Neural progenitor cell (in vitro differentiated cells): ENCODE data around the gene GNAI1. TPM values are rescaled to one million over a fixed set of nuclear protein-coding genes. Genes with fewer than 3 reads are reported as not detected.

Experiments used
- DNase-seq: peaks from one replicate; pipeline ENCODE4 v3.0.0-alpha.2; 2016; ENCODE audit warnings: low spot score
- H2AFZ ChIP-seq: fragments of 200-600 bp; sonication (generic); replicated peaks from 2 replicates; pipeline ENCODE4 v1.6.1; 2016; ENCODE audit warnings: antibody characterized with exemption
- H3F3A ChIP-seq: fragments of 200-600 bp; sonication (generic); 2 replicates; pipeline ENCODE4 v1.6.1; 2016; ENCODE audit warnings: antibody characterized with exemption, low read depth
- H3K27ac ChIP-seq: fragments of 200-600 bp; sonication (generic); 2 replicates; pipeline ENCODE4 v1.5.1; 2016; ENCODE audit warnings: mild to moderate bottlenecking
- H3K27me3 ChIP-seq: fragments of 200-600 bp; sonication (generic); 2 replicates; pipeline ENCODE4 v1.6.1; 2016; ENCODE audit warnings: mild to moderate bottlenecking, moderate library complexity
- H3K36me3 ChIP-seq: fragments of 200-600 bp; sonication (generic); 2 replicates; pipeline ENCODE4 v1.5.1; 2016
- H3K4me1 ChIP-seq: fragments of 200-600 bp; sonication (generic); 2 replicates; pipeline ENCODE4 v1.6.1; 2016; ENCODE audit warnings: mixed run types
- H3K4me2 ChIP-seq: fragments of 200-600 bp; sonication (generic); 2 replicates; pipeline ENCODE4 v1.6.1; 2016
- H3K4me3 ChIP-seq: fragments of 200-600 bp; sonication (generic); 2 replicates; pipeline ENCODE4 v1.5.1; 2016
- H3K79me2 ChIP-seq: fragments of 200-600 bp; sonication (generic); 2 replicates; pipeline ENCODE4 v1.6.1; 2016; ENCODE audit warnings: low read depth
- H3K9ac ChIP-seq: fragments of 200-600 bp; sonication (generic); 2 replicates; pipeline ENCODE4 v1.6.1; 2016
- H3K9me3 ChIP-seq: fragments of 200-600 bp; sonication (generic); 2 replicates; pipeline ENCODE4 v1.5.1; 2016; ENCODE audit warnings: low read depth
- H4K20me1 ChIP-seq: fragments of 200-600 bp; sonication (generic); 2 replicates; pipeline ENCODE4 v1.6.1; 2016; ENCODE audit warnings: low read depth
- H3K27ac Mint-ChIP-seq: 3 replicates; pipeline ENCODE4 v1.8.0; 2021; ENCODE audit warnings: mixed read lengths
- H3K27me3 Mint-ChIP-seq: 2 replicates; pipeline ENCODE4 v1.8.0; 2022; ENCODE audit warnings: low read depth, mild to moderate bottlenecking, inconsistent platforms, moderate library complexity, mixed read lengths; ENCODE audit not compliant: insufficient read depth
- H3K36me3 Mint-ChIP-seq: 3 replicates; pipeline ENCODE4 v1.8.0; 2021; ENCODE audit warnings: mixed read lengths
- H3K4me1 Mint-ChIP-seq: 3 replicates; pipeline ENCODE4 v1.8.0; 2021; ENCODE audit warnings: mixed read lengths
- H3K4me3 Mint-ChIP-seq: 3 replicates; pipeline ENCODE4 v1.8.0; 2021; ENCODE audit warnings: mild to moderate bottlenecking, moderate library complexity, mixed read lengths
- H3K9me3 Mint-ChIP-seq: 3 replicates; pipeline ENCODE4 v1.8.0; 2020; ENCODE audit warnings: mixed read lengths
- CTCF ChIP-seq: fragments of 200-600 bp; sonication (generic); IDR thresholded peaks from 2 replicates; pipeline ENCODE4 v1.5.1; 2017; ENCODE audit warnings: antibody characterized with exemption, mild to moderate bottlenecking
- EZH2 ChIP-seq: fragments of 200-600 bp; sonication (generic); IDR thresholded peaks from 2 replicates; pipeline ENCODE4 v1.6.1; 2017; ENCODE audit warnings: antibody characterized with exemption, mild to moderate bottlenecking, moderate library complexity
- EZH2phosphoT487 ChIP-seq: fragments of 200-600 bp; sonication (generic); IDR thresholded peaks from 2 replicates; pipeline ENCODE4 v1.6.1; 2017; ENCODE audit warnings: antibody characterized with exemption
- total RNA-seq: library from RNA; depleted of rRNA; stranded (reverse); fragments of >200 nt; gene quantifications from 2 replicates; pipeline ENCODE4 v1.2.3, GENCODE V29; 2015; ENCODE audit warnings: low replicate concordance

GNAI1 gene
- total RNA-seq, 1 donor from 2014 or later = 91.3 TPM

- H3K9me3 Mint-ChIP-seq = peaks cover 6% of the 10 kb centered on the region
- H3K4me3 Mint-ChIP-seq = no peak overlapping the region
- no peaks in the 10 kb centered on the region for H4K20me1 ChIP-seq
- no peak overlapping the region for H3K27ac Mint-ChIP-seq
- H3K4me1 ChIP-seq = no peaks in the 10 kb centered on the region
- no peaks in the 10 kb centered on the region for H3K9me3 ChIP-seq
- H3K9ac ChIP-seq = no peak overlapping the region
- no peak for DNase-seq
- H3K4me3 ChIP-seq = no peak overlapping the region
- H3K4me2 ChIP-seq = no peak overlapping the region
- no peaks in the 10 kb centered on the region for H3K79me2 ChIP-seq
- TF ChIP-seq EZH2 = no peak
- no peak for TF ChIP-seq EZH2phosphoT487
- no peak for TF ChIP-seq CTCF
- H3K27me3 Mint-ChIP-seq = no peaks in the 10 kb centered on the region
- H3K27ac ChIP-seq = no peak overlapping the region
- no peak overlapping the region for H2AFZ ChIP-seq
- H3F3A ChIP-seq = no peaks in the 10 kb centered on the region
- H3K36me3 Mint-ChIP-seq = no peaks in the 10 kb centered on the region
- H3K36me3 ChIP-seq = no peaks in the 10 kb centered on the region
- no peaks in the 10 kb centered on the region for H3K27me3 ChIP-seq
- no peaks in the 10 kb centered on the region for H3K4me1 Mint-ChIP-seq
These were observed 28.8 kb upstream of the GNAI1 start for GRCh38 chr7:80105701-80106408.

GRCh38 chr7:80106498-80107113 is 28.0 kb upstream of the GNAI1 start:
- no peak for DNase-seq
- no peak overlapping the region for H3K4me2 ChIP-seq
- Mint-ChIP-seq H3K9me3 (peaks cover 3% of the 10 kb centered on the region), H3K27ac (no peak overlapping the region), H3K36me3 (no peaks in the 10 kb centered on the region), H3K27me3 (no peaks in the 10 kb centered on the region), H3K4me1 (no peaks in the 10 kb centered on the region), H3K4me3 (no peak overlapping the region)
- no peaks in the 10 kb centered on the region for H3K36me3 ChIP-seq
- no peaks in the 10 kb centered on the region for H3K9me3 ChIP-seq
- no peaks in the 10 kb centered on the region for H3F3A ChIP-seq
- no peak overlapping the region for H3K4me3 ChIP-seq
- no peak overlapping the region for H3K9ac ChIP-seq
- H3K27ac ChIP-seq = no peak overlapping the region
- no peaks in the 10 kb centered on the region for H3K27me3 ChIP-seq
- no peaks in the 10 kb centered on the region for H4K20me1 ChIP-seq
- TF ChIP-seq EZH2phosphoT487 (no peak), EZH2 (no peak), CTCF (no peak)
- no peaks in the 10 kb centered on the region for H3K4me1 ChIP-seq
- no peaks in the 10 kb centered on the region for H3K79me2 ChIP-seq
- peak overlapping the region; percentile 96 for H2AFZ ChIP-seq

- no peak overlapping the region for H3K9ac ChIP-seq
- no peak for DNase-seq
- H3K9me3 Mint-ChIP-seq = peaks cover 2% of the 10 kb centered on the region
- no peak overlapping the region for H3K27ac ChIP-seq
- H2AFZ ChIP-seq = peak overlapping the region; percentile 96
- no peak overlapping the region for H3K27ac Mint-ChIP-seq
- H3K4me2 ChIP-seq = no peak overlapping the region
- no peaks in the 10 kb centered on the region for H3K27me3 Mint-ChIP-seq
- no peaks in the 10 kb centered on the region for H3K4me1 ChIP-seq
- H3K4me3 ChIP-seq = no peak overlapping the region
- H3K4me3 Mint-ChIP-seq = no peak overlapping the region
- no peaks in the 10 kb centered on the region for H3K36me3 ChIP-seq
- H3K36me3 Mint-ChIP-seq = no peaks in the 10 kb centered on the region
- no peaks in the 10 kb centered on the region for H3K27me3 ChIP-seq
- no peak for TF ChIP-seq EZH2
- H3K9me3 ChIP-seq = no peaks in the 10 kb centered on the region
- no peaks in the 10 kb centered on the region for H4K20me1 ChIP-seq
- no peaks in the 10 kb centered on the region for H3F3A ChIP-seq
- no peaks in the 10 kb centered on the region for H3K4me1 Mint-ChIP-seq
- H3K79me2 ChIP-seq = no peaks in the 10 kb centered on the region
These were observed 27.4 kb upstream of the GNAI1 start for GRCh38 chr7:80107278-80107677.

GRCh38 chr7:80110376-80110775 is 24.3 kb upstream of the GNAI1 start:
- Mint-ChIP-seq H3K4me3 (no peak overlapping the region), H3K36me3 (no peaks in the 10 kb centered on the region), H3K27me3 (peaks cover 2% of the 10 kb centered on the region), H3K4me1 (no peaks in the 10 kb centered on the region), H3K9me3 (no peaks in the 10 kb centered on the region), H3K27ac (no peak overlapping the region)
- Histone ChIP-seq H3K4me3 (no peak overlapping the region), H3K4me1 (no peaks in the 10 kb centered on the region), H4K20me1 (no peaks in the 10 kb centered on the region), H3K79me2 (no peaks in the 10 kb centered on the region), H3F3A (no peaks in the 10 kb centered on the region), H3K9ac (no peak overlapping the region), H2AFZ (no peak overlapping the region), H3K9me3 (no peaks in the 10 kb centered on the region), H3K27ac (no peak overlapping the region), H3K36me3 (no peaks in the 10 kb centered on the region), H3K4me2 (no peak overlapping the region), H3K27me3 (no peaks in the 10 kb centered on the region)
- DNase-seq = no peak
- TF ChIP-seq EZH2 (no peak), CTCF (no peak), EZH2phosphoT487 (no peak)
